Endothelial cell of umbilical vein (primary cell): Measurements from ENCODE around the gene KANSL1.

ENCODE experiments used
- GATA2 ChIP-seq: IDR thresholded peaks from 2 replicates; pipeline ENCODE4 v1.7.0; 2011; ENCODE audit warnings: low read depth, mild to moderate bottlenecking, moderate library complexity, mixed read lengths, low read length; ENCODE audit not compliant: insufficient read length, insufficient read depth
- POLR2AphosphoS5 ChIP-seq: IDR thresholded peaks from 2 replicates; pipeline ENCODE4 v1.6.1; 2012; ENCODE audit warnings: low read depth, mild to moderate bottlenecking, control low read depth, low read length, moderate library complexity; ENCODE audit not compliant: insufficient read depth
- TF ChIP-seq, protein P1 (sequence below), 2 donors: IDR thresholded peaks; 1 replicate in 1 of 2; 2 replicates in 1 of 2; pipeline ENCODE4 v1.5.1; 2011; ENCODE audit warnings: low read length in 2 of 2, mild to moderate bottlenecking in 2 of 2, moderate library complexity in 2 of 2, control low read depth in 1 of 2, inconsistent platforms in 1 of 2, low read depth in 1 of 2; ENCODE audit not compliant: insufficient read depth in 1 of 2; ENCODE audit errors: extremely low read depth in 1 of 2

DNA sequence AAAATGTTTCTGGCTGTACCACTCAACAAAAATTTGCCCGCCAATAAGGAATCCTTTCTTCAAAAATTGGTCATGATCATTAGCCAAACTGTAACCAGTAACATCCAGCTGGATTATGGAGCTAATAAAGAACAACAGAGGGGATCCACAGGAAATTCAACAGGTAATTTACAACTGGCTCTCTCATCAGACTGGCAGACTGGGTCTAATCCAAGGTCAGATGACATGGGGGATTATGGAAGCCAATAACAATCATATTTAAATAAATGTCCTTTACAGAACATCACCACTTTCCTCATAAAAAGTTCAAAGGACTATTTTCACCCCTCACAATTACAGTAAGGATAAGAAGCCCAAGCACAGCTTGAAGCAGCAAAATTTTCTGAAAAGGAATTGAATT lies 66.4 kb downstream of the KANSL1 start:
- TF ChIP-seq POLR2AphosphoS5 (no peak), GATA2 (no peak)
- TF ChIP-seq, protein P1, sequence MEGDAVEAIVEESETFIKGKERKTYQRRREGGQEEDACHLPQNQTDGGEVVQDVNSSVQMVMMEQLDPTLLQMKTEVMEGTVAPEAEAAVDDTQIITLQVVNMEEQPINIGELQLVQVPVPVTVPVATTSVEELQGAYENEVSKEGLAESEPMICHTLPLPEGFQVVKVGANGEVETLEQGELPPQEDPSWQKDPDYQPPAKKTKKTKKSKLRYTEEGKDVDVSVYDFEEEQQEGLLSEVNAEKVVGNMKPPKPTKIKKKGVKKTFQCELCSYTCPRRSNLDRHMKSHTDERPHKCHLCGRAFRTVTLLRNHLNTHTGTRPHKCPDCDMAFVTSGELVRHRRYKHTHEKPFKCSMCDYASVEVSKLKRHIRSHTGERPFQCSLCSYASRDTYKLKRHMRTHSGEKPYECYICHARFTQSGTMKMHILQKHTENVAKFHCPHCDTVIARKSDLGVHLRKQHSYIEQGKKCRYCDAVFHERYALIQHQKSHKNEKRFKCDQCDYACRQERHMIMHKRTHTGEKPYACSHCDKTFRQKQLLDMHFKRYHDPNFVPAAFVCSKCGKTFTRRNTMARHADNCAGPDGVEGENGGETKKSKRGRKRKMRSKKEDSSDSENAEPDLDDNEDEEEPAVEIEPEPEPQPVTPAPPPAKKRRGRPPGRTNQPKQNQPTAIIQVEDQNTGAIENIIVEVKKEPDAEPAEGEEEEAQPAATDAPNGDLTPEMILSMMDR (IDR thresholded peaks at IDR 0.05; ENCODE audit: extremely low read depth in 1 of 2, insufficient read depth in 1 of 2, low read depth in 1 of 2, low read length in 2 of 2): no peak
